HFFc6 (cell line): ENCODE measurements around the gene RAB11A. TPM values are rescaled to one million over a fixed set of nuclear protein-coding genes. Genes with fewer than 3 reads are reported as not detected.

Experiments
- DNase-seq: peaks from one replicate; pipeline ENCODE4 v3.0.0-alpha.2; 2018
- H3K27ac Mint-ChIP-seq: 2 replicates; pipeline ENCODE4 v1.8.0; 2020; ENCODE audit warnings: mild to moderate bottlenecking, mixed read lengths
- H3K27me3 Mint-ChIP-seq: 2 replicates; pipeline ENCODE4 v1.8.0; 2021; ENCODE audit warnings: mild to moderate bottlenecking, moderate library complexity, mixed read lengths; ENCODE audit not compliant: insufficient read depth
- H3K36me3 Mint-ChIP-seq: 2 replicates; pipeline ENCODE4 v1.8.0; 2021; ENCODE audit warnings: low read depth, mixed read lengths
- H3K4me1 Mint-ChIP-seq: 2 replicates; pipeline ENCODE4 v1.8.0; 2020; ENCODE audit warnings: low read depth, mixed read lengths
- H3K4me3 Mint-ChIP-seq: 2 replicates; pipeline ENCODE4 v1.8.0; 2020; ENCODE audit warnings: mild to moderate bottlenecking, moderate library complexity, mixed read lengths
- H3K9me3 Mint-ChIP-seq: 2 replicates; pipeline ENCODE4 v1.8.0; 2020; ENCODE audit warnings: mild to moderate bottlenecking, mixed read lengths
- total RNA-seq, 6 experiments: library from RNA; stranded (reverse); fragmentation: NEBNext Ultra II Directional; extraction: Animal tissue kit (Norgen Biotek cat#: 25700); gene quantifications; 2 replicates in 1 of 6; 3 replicates in 5 of 6; pipeline ENCODE4 v1.2.3, GENCODE V29; 2021
- TF ChIP-seq, protein P1 (sequence below): fragments of 200-600 bp; sonication (generic); IDR thresholded peaks from 2 replicates; pipeline ENCODE4 v1.5.0; 2021; ENCODE audit warnings: antibody characterized with exemption, mild to moderate bottlenecking

The RAB11A gene
- total RNA-seq, 6 experiments from 2014 or later = 193 to 236 (median 223) TPM

- peaks cover 13% of the 10 kb centered on the region for H3K27me3 Mint-ChIP-seq
- H3K27ac Mint-ChIP-seq = no peak overlapping the region
- H3K4me3 Mint-ChIP-seq = no peak overlapping the region
- H3K9me3 Mint-ChIP-seq = no peaks in the 10 kb centered on the region
- no peak for DNase-seq
- TF ChIP-seq, protein P1, sequence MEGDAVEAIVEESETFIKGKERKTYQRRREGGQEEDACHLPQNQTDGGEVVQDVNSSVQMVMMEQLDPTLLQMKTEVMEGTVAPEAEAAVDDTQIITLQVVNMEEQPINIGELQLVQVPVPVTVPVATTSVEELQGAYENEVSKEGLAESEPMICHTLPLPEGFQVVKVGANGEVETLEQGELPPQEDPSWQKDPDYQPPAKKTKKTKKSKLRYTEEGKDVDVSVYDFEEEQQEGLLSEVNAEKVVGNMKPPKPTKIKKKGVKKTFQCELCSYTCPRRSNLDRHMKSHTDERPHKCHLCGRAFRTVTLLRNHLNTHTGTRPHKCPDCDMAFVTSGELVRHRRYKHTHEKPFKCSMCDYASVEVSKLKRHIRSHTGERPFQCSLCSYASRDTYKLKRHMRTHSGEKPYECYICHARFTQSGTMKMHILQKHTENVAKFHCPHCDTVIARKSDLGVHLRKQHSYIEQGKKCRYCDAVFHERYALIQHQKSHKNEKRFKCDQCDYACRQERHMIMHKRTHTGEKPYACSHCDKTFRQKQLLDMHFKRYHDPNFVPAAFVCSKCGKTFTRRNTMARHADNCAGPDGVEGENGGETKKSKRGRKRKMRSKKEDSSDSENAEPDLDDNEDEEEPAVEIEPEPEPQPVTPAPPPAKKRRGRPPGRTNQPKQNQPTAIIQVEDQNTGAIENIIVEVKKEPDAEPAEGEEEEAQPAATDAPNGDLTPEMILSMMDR = no peak
- no peaks in the 10 kb centered on the region for H3K36me3 Mint-ChIP-seq
- H3K4me1 Mint-ChIP-seq = no peaks in the 10 kb centered on the region
Observed at GRCh38 chr15:65851981-65852380, 17.3 kb upstream of the RAB11A start.

GRCh38 chr15:65856821-65857455 is 12.4 kb upstream of the RAB11A start:
- TF ChIP-seq, protein P1 = peak; percentile 95
- Mint-ChIP-seq H3K27me3 (peaks cover 11% of the 10 kb centered on the region), H3K4me1 (no peaks in the 10 kb centered on the region), H3K4me3 (no peak overlapping the region), H3K27ac (no peak overlapping the region), H3K36me3 (no peaks in the 10 kb centered on the region), H3K9me3 (no peaks in the 10 kb centered on the region)
- peak; percentile 41 for DNase-seq

GRCh38 chr15:65857718-65858402 is 11.4 kb upstream of the RAB11A start:
- Mint-ChIP-seq H3K27ac (no peak overlapping the region), H3K4me3 (no peak overlapping the region), H3K36me3 (no peaks in the 10 kb centered on the region), H3K27me3 (peaks cover 10% of the 10 kb centered on the region), H3K4me1 (0 out of 2 replicates have a peak, but pooled peaks cover 4% of the 10 kb centered on the region), H3K9me3 (no peaks in the 10 kb centered on the region)
- TF ChIP-seq, protein P1 = no peak
- DNase-seq = no peak

DNA sequence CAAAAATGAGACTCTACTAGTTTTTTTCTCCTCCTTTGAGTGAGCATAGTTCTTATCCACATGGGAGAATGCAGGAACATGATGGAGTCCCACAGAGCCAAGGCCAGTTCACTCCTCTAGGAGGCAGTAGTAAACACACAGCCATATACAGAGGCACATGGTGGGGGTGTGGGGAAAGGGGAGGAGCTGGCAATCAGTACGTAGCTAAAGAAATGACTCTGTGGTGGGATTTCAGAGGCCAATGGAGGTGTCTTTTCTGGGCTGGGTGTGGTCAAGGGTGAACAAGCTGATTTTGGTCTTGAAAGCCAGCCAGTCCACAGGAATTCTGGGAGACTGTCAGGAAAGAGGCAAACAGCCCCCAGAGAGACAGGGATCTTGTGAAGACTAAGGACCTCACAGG is 6.6 kb upstream of the RAB11A start:
- H3K4me1 Mint-ChIP-seq = 0 out of 2 replicates have a peak, but pooled peaks cover 5% of the 10 kb centered on the region
- H3K4me3 Mint-ChIP-seq = peak overlapping the region; percentile 27; the same call in 1 of the 2 replicates
- TF ChIP-seq, protein P1 = peak; percentile 66; the same call in 1 of the 2 replicates
- H3K27ac Mint-ChIP-seq = no peak overlapping the region
- DNase-seq = peak; percentile 32
- H3K36me3 Mint-ChIP-seq = no peaks in the 10 kb centered on the region
- H3K9me3 Mint-ChIP-seq = no peaks in the 10 kb centered on the region
- no peaks in the 10 kb centered on the region; the same call in none of the 2 replicates for H3K27me3 Mint-ChIP-seq

GRCh38 chr15:65863106-65863505 is 6.2 kb upstream of the RAB11A start:
- H3K27ac Mint-ChIP-seq = no peak overlapping the region
- no peak overlapping the region; the same call in 1 of the 2 replicates for H3K4me3 Mint-ChIP-seq
- H3K9me3 Mint-ChIP-seq = no peaks in the 10 kb centered on the region
- H3K27me3 Mint-ChIP-seq = no peaks in the 10 kb centered on the region; the same call in none of the 2 replicates
- no peaks in the 10 kb centered on the region for H3K36me3 Mint-ChIP-seq
- no peak for DNase-seq
- H3K4me1 Mint-ChIP-seq = 0 out of 2 replicates have a peak, but pooled peaks cover 5% of the 10 kb centered on the region
- TF ChIP-seq, protein P1 = no peak
